ENCODE data around the gene DHX36. TPM values are rescaled to one million over a fixed set of nuclear protein-coding genes. Genes with fewer than 3 reads are reported as not detected.
A peak's percentile ranks its signal among the peaks of the same experiment; 100 is the strongest.

Gene DHX36
- total RNA-seq, 1 experiment from 2014 or later: 121 TPM

- H3K36me3 ChIP-seq (ENCODE audit: insufficient read depth, low read length, poor library complexity, severe bottlenecking): no peaks in the 10 kb centered on the region
- H3K4me3 ChIP-seq (ENCODE audit: low read depth, low read length, poor library complexity, severe bottlenecking): no peak overlapping the region
- peaks cover 8% of the 10 kb centered on the region for H3K27me3 ChIP-seq (replicated peaks; ENCODE audit: insufficient read depth, low read depth, low read length, poor library complexity)
- no peaks in the 10 kb centered on the region for H3K9me3 ChIP-seq (ENCODE audit: low read depth, low read length, poor library complexity, severe bottlenecking)
- DNase-seq (ENCODE audit: low spot score): no peak
- BruUV-seq (replicated peaks): no TSS peak
- H3K4me1 ChIP-seq (ENCODE audit: insufficient read depth, low read length, poor library complexity, severe bottlenecking): no peaks in the 10 kb centered on the region
- no peak overlapping the region for H3K27ac ChIP-seq (ENCODE audit: low read depth, low read length, poor library complexity, severe bottlenecking)
- POLR2A ChIA-PET (ENCODE audit: low non-redundant PET): no interaction called here
- no peak for TF ChIP-seq EZH2 (IDR thresholded peaks at IDR 0.05; ENCODE audit: borderline replicate concordance, low read depth, low read length, poor library complexity, severe bottlenecking)
- TF ChIP-seq, protein P1, sequence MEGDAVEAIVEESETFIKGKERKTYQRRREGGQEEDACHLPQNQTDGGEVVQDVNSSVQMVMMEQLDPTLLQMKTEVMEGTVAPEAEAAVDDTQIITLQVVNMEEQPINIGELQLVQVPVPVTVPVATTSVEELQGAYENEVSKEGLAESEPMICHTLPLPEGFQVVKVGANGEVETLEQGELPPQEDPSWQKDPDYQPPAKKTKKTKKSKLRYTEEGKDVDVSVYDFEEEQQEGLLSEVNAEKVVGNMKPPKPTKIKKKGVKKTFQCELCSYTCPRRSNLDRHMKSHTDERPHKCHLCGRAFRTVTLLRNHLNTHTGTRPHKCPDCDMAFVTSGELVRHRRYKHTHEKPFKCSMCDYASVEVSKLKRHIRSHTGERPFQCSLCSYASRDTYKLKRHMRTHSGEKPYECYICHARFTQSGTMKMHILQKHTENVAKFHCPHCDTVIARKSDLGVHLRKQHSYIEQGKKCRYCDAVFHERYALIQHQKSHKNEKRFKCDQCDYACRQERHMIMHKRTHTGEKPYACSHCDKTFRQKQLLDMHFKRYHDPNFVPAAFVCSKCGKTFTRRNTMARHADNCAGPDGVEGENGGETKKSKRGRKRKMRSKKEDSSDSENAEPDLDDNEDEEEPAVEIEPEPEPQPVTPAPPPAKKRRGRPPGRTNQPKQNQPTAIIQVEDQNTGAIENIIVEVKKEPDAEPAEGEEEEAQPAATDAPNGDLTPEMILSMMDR (conservative IDR thresholded peaks at IDR 0.05; ENCODE audit: low read depth, low read length): no peak
- CTCF ChIA-PET: no interaction called here
- intact Hi-C loops (cut with micrococcal nuclease; ENCODE audit: unreplicated experiment): loop anchor here (5.0 to 10.0 kb wide), 2 partner anchors 214 to 397 kb away; no protein-coding TSS in a partner anchor
Observed at GRCh38 chr3:154338008-154338407, 13.7 kb upstream of the DHX36 start.

DNA sequence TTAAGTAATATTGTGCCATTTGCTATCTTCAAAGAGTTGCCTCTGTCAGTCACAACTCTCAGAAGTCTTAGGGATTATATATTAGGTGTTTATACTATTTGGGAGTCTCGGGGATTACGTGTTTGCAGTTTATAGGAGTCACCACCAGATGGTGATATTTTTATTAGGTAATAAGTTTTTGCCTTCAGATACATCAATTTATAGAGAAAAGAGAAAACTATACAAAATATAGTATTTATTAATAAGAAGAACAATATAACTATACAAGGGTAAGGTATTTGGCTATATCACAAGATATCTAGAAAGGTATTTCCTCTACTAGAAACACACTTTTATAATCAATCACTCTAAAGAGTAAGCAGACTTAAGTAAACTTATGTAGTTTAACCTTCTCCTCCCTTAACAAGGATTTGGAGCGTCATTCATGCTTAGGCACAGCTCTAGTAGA, 10.7 kb upstream of the DHX36 start:
- no TSS peak for BruUV-seq (replicated peaks)

GRCh38 chr3:154327871-154328270, 3.6 kb upstream of the DHX36 start:
- ChIA-PET POLR2A (ENCODE audit: low non-redundant PET) (no interaction called here), CTCF (no interaction called here)
- no TSS peak for BruUV-seq (replicated peaks)
- intact Hi-C loops (cut with micrococcal nuclease; ENCODE audit: unreplicated experiment): no loop called here
- Histone ChIP-seq H3K27me3 (replicated peaks; ENCODE audit: insufficient read depth, low read depth, low read length, poor library complexity) (no peaks in the 10 kb centered on the region), H3K9me3 (ENCODE audit: low read depth, low read length, poor library complexity, severe bottlenecking) (no peaks in the 10 kb centered on the region), H3K36me3 (ENCODE audit: insufficient read depth, low read length, poor library complexity, severe bottlenecking) (no peaks in the 10 kb centered on the region), H3K4me1 (ENCODE audit: insufficient read depth, low read length, poor library complexity, severe bottlenecking) (no peaks in the 10 kb centered on the region), H3K4me3 (ENCODE audit: low read depth, low read length, poor library complexity, severe bottlenecking) (no peak overlapping the region), H3K27ac (ENCODE audit: low read depth, low read length, poor library complexity, severe bottlenecking) (no peak overlapping the region)
- TF ChIP-seq EZH2 (IDR thresholded peaks at IDR 0.05; ENCODE audit: borderline replicate concordance, low read depth, low read length, poor library complexity, severe bottlenecking): no peak
- TF ChIP-seq, protein P1 (conservative IDR thresholded peaks at IDR 0.05; ENCODE audit: low read depth, low read length): no peak
- DNase-seq (ENCODE audit: low spot score): no peak

More for the DNA sequence above, 10.7 kb upstream of the DHX36 start:
- no peak overlapping the region for H3K4me3 ChIP-seq (ENCODE audit: low read depth, low read length, poor library complexity, severe bottlenecking)
- TF ChIP-seq, protein P1 (conservative IDR thresholded peaks at IDR 0.05; ENCODE audit: low read depth, low read length): peak; percentile 72
- no peak for TF ChIP-seq EZH2 (IDR thresholded peaks at IDR 0.05; ENCODE audit: borderline replicate concordance, low read depth, low read length, poor library complexity, severe bottlenecking)
- H3K9me3 ChIP-seq (ENCODE audit: low read depth, low read length, poor library complexity, severe bottlenecking): no peaks in the 10 kb centered on the region
- ChIA-PET CTCF (no interaction called here), POLR2A (ENCODE audit: low non-redundant PET) (interaction anchor here (0.6 kb wide), 1 partner anchor 1174 kb away, joined by 3 read pairs; no protein-coding TSS in a partner anchor)
- intact Hi-C loops (cut with micrococcal nuclease; ENCODE audit: unreplicated experiment): loop anchor here (5.0 to 10.0 kb wide), 3 partner anchors 217 to 987 kb away; no protein-coding TSS in a partner anchor
- no peaks in the 10 kb centered on the region for H3K4me1 ChIP-seq (ENCODE audit: insufficient read depth, low read length, poor library complexity, severe bottlenecking)
- H3K27ac ChIP-seq (ENCODE audit: low read depth, low read length, poor library complexity, severe bottlenecking): no peak overlapping the region
- peaks cover 8% of the 10 kb centered on the region for H3K27me3 ChIP-seq (replicated peaks; ENCODE audit: insufficient read depth, low read depth, low read length, poor library complexity)
- DNase-seq (ENCODE audit: low spot score): peak; percentile 60
- no peaks in the 10 kb centered on the region for H3K36me3 ChIP-seq (ENCODE audit: insufficient read depth, low read length, poor library complexity, severe bottlenecking)
